ENCODE results near the gene CLTA.

- no peak for TF ChIP-seq KDM1A (IDR thresholded peaks at IDR 0.05; ENCODE audit: borderline replicate concordance, low read length)
- no peak for TF ChIP-seq CTCF (IDR thresholded peaks at IDR 0.05; ENCODE audit: control extremely low read depth in 1 of 3, insufficient read depth in 1 of 3, low read depth in 1 of 3, low read length in 3 of 3)
- TF ChIP-seq CBX8 (IDR thresholded peaks at IDR 0.05; ENCODE audit: borderline replicate concordance, low read depth, low read length), result no peak
- no peak for TF ChIP-seq ASH2L (IDR thresholded peaks at IDR 0.05; ENCODE audit: low read length)
- no peak for TF ChIP-seq TCF12 (IDR thresholded peaks at IDR 0.05; ENCODE audit: low read depth, low read length)
These were observed 26.7 kb downstream of the CLTA start for GRCh38 chr9:36217256-36217968.

Measured in H1 (cell line).